ENCODE data around the gene VPS36. TPM values are rescaled to one million over a fixed set of nuclear protein-coding genes. Genes with fewer than 3 reads are reported as not detected.

VPS36 gene
- polyA plus RNA-seq, 4 donors, result 24.9 to 60.8 (median 30.3) TPM

GRCh38 chr13:52366291-52366690 is 84.1 kb downstream of the VPS36 start:
- no peaks in the 10 kb centered on the region for H3K9me3 ChIP-seq (ENCODE audit: control insufficient read depth in 2 of 2, insufficient read depth in 1 of 2, low read depth in 1 of 2, low read length in 1 of 2)
- no peaks in the 10 kb centered on the region for H3K4me1 ChIP-seq (ENCODE audit: control insufficient read depth in 3 of 3, insufficient read depth in 2 of 3, low read depth in 1 of 3, low read length in 2 of 3)
- DNase-seq (no peak), FAIRE-seq (no peak)
- H3K27ac ChIP-seq (ENCODE audit: low read depth in 1 of 3, low read length in 2 of 3), result no peak overlapping the region
- no peak overlapping the region for H3K4me3 ChIP-seq (ENCODE audit: low read depth in 1 of 3, low read length in 3 of 3)
- 69 to 79% (median 76%) methylated on average over 4 of the region's 4 CpGs for WGBS, 3 donors
- H3K27me3 ChIP-seq (ENCODE audit: control insufficient read depth in 3 of 3, insufficient read depth in 3 of 3, low read length in 3 of 3), result no peaks in the 10 kb centered on the region
- no peaks in the 10 kb centered on the region for H3K36me3 ChIP-seq (ENCODE audit: control insufficient read depth in 3 of 3, insufficient read depth in 2 of 3, low read depth in 1 of 3, low read length in 3 of 3)

Other genes starting within 250 kb of the VPS36 start
- 1 to 10 TPM in 2 of 4 donors, under 1 TPM in 2; 0.22 to 4.3 (median 1.8) TPM for gene THSD1, start 44.5 kb downstream of the VPS36 start, polyA plus RNA-seq
- gene CKAP2, start 4.8 kb upstream of the VPS36 start, polyA plus RNA-seq, result 10 to 100 TPM in 2 of 4 donors, 1 to 10 TPM in 2; 3.5 to 28.1 (median 8.8) TPM
- gene HNRNPA1L2, start 191.8 kb upstream of the VPS36 start, polyA plus RNA-seq, result 10 to 100 TPM in 1 of 4 donors, 1 to 10 TPM in 2, under 1 TPM in 1; 0.45 to 13.2 (median 4.7) TPM
- 10 to 100 TPM; 39.6 to 47.5 (median 45.6) TPM for gene SUGT1, start 202.2 kb upstream of the VPS36 start, polyA plus RNA-seq